MCF 10A (cell line): ENCODE results near the gene RBSN. TPM values are rescaled to one million over a fixed set of nuclear protein-coding genes. Genes with fewer than 3 reads are reported as not detected.
A peak's percentile ranks its signal among the peaks of the same experiment; 100 is the strongest.

Source experiments
- BruUV-seq: library from RNA; stranded (reverse); fragments of 400-500 nt; replicated peaks from 2 replicates; lab custom pipeline; 2021; lab: Mats Ljungman, UMichigan
- CTCF ChIA-PET: fragments of 300-600 bp; sonication (Branson Sonifier 250); formaldehyde crosslinking; extraction: SDS; loops from one replicate; lab custom pipeline; 2021; ENCODE audit warnings: antibody characterized with exemption, inconsistent platforms; lab: Yijun Ruan, JAX
- POLR2A ChIA-PET: fragments of 300-600, 350-650 bp; sonication (Branson Sonifier 250); formaldehyde crosslinking; extraction: SDS; loops from one replicate; lab custom pipeline; 2020; ENCODE audit warnings: antibody characterized with exemption, inconsistent platforms; lab: Yijun Ruan, JAX
- DNase-seq: peaks from one replicate; pipeline ENCODE4 v3.0.0-alpha.2; 2018; ENCODE audit not compliant: unreplicated experiment
- H3K27ac Mint-ChIP-seq: one replicate; pipeline ENCODE4 v1.8.0; 2022; ENCODE audit warnings: mild to moderate bottlenecking, low read depth, mixed read lengths; ENCODE audit not compliant: unreplicated experiment
- H3K27me3 Mint-ChIP-seq: one replicate; pipeline ENCODE4 v1.8.0; 2022; ENCODE audit warnings: mixed read lengths; ENCODE audit not compliant: insufficient read depth, unreplicated experiment
- H3K36me3 Mint-ChIP-seq: one replicate; pipeline ENCODE4 v1.8.0; 2022; ENCODE audit warnings: mild to moderate bottlenecking, moderate library complexity, mixed read lengths; ENCODE audit not compliant: insufficient read depth, unreplicated experiment
- H3K4me1 Mint-ChIP-seq: one replicate; pipeline ENCODE4 v1.8.0; 2022; ENCODE audit warnings: mixed read lengths; ENCODE audit not compliant: insufficient read depth, unreplicated experiment
- H3K4me3 Mint-ChIP-seq: one replicate; pipeline ENCODE4 v1.8.0; 2022; ENCODE audit warnings: mild to moderate bottlenecking, moderate library complexity, mixed read lengths; ENCODE audit not compliant: unreplicated experiment
- H3K9me3 Mint-ChIP-seq: one replicate; pipeline ENCODE4 v1.8.0; 2022; ENCODE audit warnings: mixed read lengths; ENCODE audit not compliant: unreplicated experiment
- intact Hi-C: fragments of 100-400 bp; cut with micrococcal nuclease; formaldehyde crosslinking; loops from 2 replicates; pipeline ENCODE4 v1.14.1; 2022
- total RNA-seq: library from RNA; stranded (reverse); gene quantifications from 2 replicates; pipeline ENCODE4 v1.2.3, GENCODE V29; 2022
- TF ChIP-seq, protein P1 (sequence below): fragments of 200-600 bp; IDR thresholded peaks from one replicate; pipeline ENCODE4 v1.8.0; 2022; ENCODE audit warnings: antibody characterized with exemption, mild to moderate bottlenecking; ENCODE audit not compliant: unreplicated experiment

RBSN gene
- total RNA-seq, 1 experiment from 2014 or later: 39.6 TPM

- ChIA-PET POLR2A (interaction anchor here (0.6 to 3.3 kb wide), 22 partner anchors 9 to 499 kb away, joined by 3 to 42 read pairs (median 3); partner anchors contain the start of genes BTD, CAPN7, CCDC174 and HACL1), CTCF (interaction anchor here (0.5 to 1.2 kb wide), 4 partner anchors 38 to 101 kb away, joined by 3 to 5 read pairs (median 4); no protein-coding TSS in a partner anchor)
- no TSS peak for BruUV-seq
- TF ChIP-seq, protein P1, sequence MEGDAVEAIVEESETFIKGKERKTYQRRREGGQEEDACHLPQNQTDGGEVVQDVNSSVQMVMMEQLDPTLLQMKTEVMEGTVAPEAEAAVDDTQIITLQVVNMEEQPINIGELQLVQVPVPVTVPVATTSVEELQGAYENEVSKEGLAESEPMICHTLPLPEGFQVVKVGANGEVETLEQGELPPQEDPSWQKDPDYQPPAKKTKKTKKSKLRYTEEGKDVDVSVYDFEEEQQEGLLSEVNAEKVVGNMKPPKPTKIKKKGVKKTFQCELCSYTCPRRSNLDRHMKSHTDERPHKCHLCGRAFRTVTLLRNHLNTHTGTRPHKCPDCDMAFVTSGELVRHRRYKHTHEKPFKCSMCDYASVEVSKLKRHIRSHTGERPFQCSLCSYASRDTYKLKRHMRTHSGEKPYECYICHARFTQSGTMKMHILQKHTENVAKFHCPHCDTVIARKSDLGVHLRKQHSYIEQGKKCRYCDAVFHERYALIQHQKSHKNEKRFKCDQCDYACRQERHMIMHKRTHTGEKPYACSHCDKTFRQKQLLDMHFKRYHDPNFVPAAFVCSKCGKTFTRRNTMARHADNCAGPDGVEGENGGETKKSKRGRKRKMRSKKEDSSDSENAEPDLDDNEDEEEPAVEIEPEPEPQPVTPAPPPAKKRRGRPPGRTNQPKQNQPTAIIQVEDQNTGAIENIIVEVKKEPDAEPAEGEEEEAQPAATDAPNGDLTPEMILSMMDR: no peak
- peak overlapping the region; percentile 57 for H3K4me3 Mint-ChIP-seq
- H3K27me3 Mint-ChIP-seq: no peaks in the 10 kb centered on the region
- H3K36me3 Mint-ChIP-seq: no peaks in the 10 kb centered on the region
- no peaks in the 10 kb centered on the region for H3K9me3 Mint-ChIP-seq
- DNase-seq: peak; percentile 89
- H3K4me1 Mint-ChIP-seq: peaks cover 33% of the 10 kb centered on the region
- intact Hi-C loops: loop anchor here (10.0 kb wide), 2 partner anchors 163 to 273 kb away; no protein-coding TSS in a partner anchor
- peak overlapping the region; percentile 97 for H3K27ac Mint-ChIP-seq
These were observed 3.3 kb upstream of the RBSN start for GRCh38 chr3:15102256-15102655.

- intact Hi-C loops: loop anchor here (2.0 to 10.0 kb wide), 3 partner anchors 35 to 275 kb away; partner anchors contain the start of gene MRPS25
These were observed 583 bp upstream of the RBSN start for GRCh38 chr3:15099364-15100098.

DNA sequence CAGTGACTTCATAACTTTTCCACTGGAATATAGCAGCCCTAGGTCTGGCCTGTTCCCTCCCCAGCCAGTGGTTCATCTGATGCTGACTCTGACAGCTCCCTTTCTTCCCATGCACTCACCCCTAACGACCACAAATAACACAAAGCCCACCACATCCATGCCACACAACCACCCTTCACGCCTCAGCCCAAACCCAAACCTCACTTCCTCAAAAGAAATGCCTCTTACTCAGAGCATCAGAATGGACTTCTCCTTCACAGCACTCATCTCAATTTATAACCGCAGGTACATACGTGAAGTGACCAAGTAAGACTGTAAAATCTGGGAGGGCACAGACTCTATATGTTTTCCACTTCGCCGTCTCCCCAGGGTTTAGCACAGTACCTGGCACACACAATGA is 1.1 kb downstream of the RBSN start:
- Mint-ChIP-seq H3K9me3 (no peaks in the 10 kb centered on the region), H3K4me1 (peaks cover 22% of the 10 kb centered on the region), H3K27me3 (no peaks in the 10 kb centered on the region), H3K36me3 (peaks cover 30% of the 10 kb centered on the region), H3K27ac (peak overlapping the region; percentile 82), H3K4me3 (peak overlapping the region; percentile 84)
- intact Hi-C loops: loop anchor here (2.0 kb wide), 1 partner anchor 33 kb away; the partner anchor contains the start of gene MRPS25
- TF ChIP-seq, protein P1: no peak
- CTCF ChIA-PET: interaction anchor here (0.7 to 1.5 kb wide), 4 partner anchors 10 to 175 kb away, joined by 3 to 5 read pairs (median 4); partner anchors contain the start of gene CAPN7
- POLR2A ChIA-PET: interaction anchor here (0.6 to 4.2 kb wide), 13 partner anchors 9 to 927 kb away, joined by 3 to 49 read pairs (median 6); partner anchors contain the start of genes BTD, CAPN7, CCDC174 and HACL1
- no peak for DNase-seq
- BruUV-seq: no TSS peak

More at GRCh38 chr3:15099364-15100098, 583 bp upstream of the RBSN start:
- no peaks in the 10 kb centered on the region for H3K27me3 Mint-ChIP-seq
- TF ChIP-seq, protein P1: no peak
- no peak for DNase-seq
- BruUV-seq: TSS peak; percentile 59
- peaks cover 32% of the 10 kb centered on the region for H3K4me1 Mint-ChIP-seq
- H3K27ac Mint-ChIP-seq: peak overlapping the region; percentile 82
- H3K9me3 Mint-ChIP-seq: no peaks in the 10 kb centered on the region
- POLR2A ChIA-PET: interaction anchor here (0.6 to 4.2 kb wide), 17 partner anchors 9 to 968 kb away, joined by 3 to 49 read pairs (median 4); partner anchors contain the start of genes BTD, CAPN7, CCDC174 and HACL1
- H3K36me3 Mint-ChIP-seq: peaks cover 18% of the 10 kb centered on the region
- CTCF ChIA-PET: interaction anchor here (0.6 to 1.8 kb wide), 4 partner anchors 9 to 765 kb away, joined by 3 to 11 read pairs (median 3); no protein-coding TSS in a partner anchor
- peak overlapping the region; percentile 84 for H3K4me3 Mint-ChIP-seq

GRCh38 chr3:15096046-15096445 is 2.9 kb downstream of the RBSN start:
- ChIA-PET CTCF (interaction anchor here (0.9 kb wide), 1 partner anchor 175 kb away, joined by 3 read pairs; no protein-coding TSS in a partner anchor), POLR2A (interaction anchor here (0.7 to 4.2 kb wide), 2 partner anchors 31 to 266 kb away, joined by 3 to 49 read pairs; partner anchors contain the start of gene MRPS25)
- intact Hi-C loops: no loop called here
- Mint-ChIP-seq H3K36me3 (peaks cover 33% of the 10 kb centered on the region), H3K4me3 (no peak overlapping the region), H3K27ac (no peak overlapping the region), H3K27me3 (no peaks in the 10 kb centered on the region), H3K9me3 (no peaks in the 10 kb centered on the region), H3K4me1 (peaks cover 6% of the 10 kb centered on the region)
- TF ChIP-seq, protein P1: no peak
- BruUV-seq: TSS peak; percentile 10
- no peak for DNase-seq
